GM06990 (cell line): ENCODE results near the gene HAUS8.

Experiments used
- DNase-seq: peaks from one replicate; pipeline ENCODE4 v3.0.0-alpha.2; 2011; ENCODE audit not compliant: insufficient read length; ENCODE audit errors: extremely low read depth
- H3K27me3 ChIP-seq: replicated peaks from 2 replicates; pipeline ENCODE4 v1.6.0; 2011; ENCODE audit warnings: low read length; ENCODE audit not compliant: control insufficient read depth, insufficient read depth
- H3K36me3 ChIP-seq: 2 replicates; pipeline ENCODE4 v1.5.1; 2011; ENCODE audit warnings: low read length; ENCODE audit not compliant: control insufficient read depth, insufficient read depth
- H3K4me3 ChIP-seq: replicated peaks from 2 replicates; pipeline ENCODE4 v1.5.1; 2011; ENCODE audit warnings: low read depth, mild to moderate bottlenecking, control low read depth, low read length
- TF ChIP-seq, protein P1 (sequence below): IDR thresholded peaks from 2 replicates; pipeline ENCODE4 v1.5.1; 2011; ENCODE audit warnings: low read length, control low read depth, mild to moderate bottlenecking, inconsistent platforms; ENCODE audit not compliant: insufficient read depth, poor library complexity, severe bottlenecking

Gene HAUS8

DNA sequence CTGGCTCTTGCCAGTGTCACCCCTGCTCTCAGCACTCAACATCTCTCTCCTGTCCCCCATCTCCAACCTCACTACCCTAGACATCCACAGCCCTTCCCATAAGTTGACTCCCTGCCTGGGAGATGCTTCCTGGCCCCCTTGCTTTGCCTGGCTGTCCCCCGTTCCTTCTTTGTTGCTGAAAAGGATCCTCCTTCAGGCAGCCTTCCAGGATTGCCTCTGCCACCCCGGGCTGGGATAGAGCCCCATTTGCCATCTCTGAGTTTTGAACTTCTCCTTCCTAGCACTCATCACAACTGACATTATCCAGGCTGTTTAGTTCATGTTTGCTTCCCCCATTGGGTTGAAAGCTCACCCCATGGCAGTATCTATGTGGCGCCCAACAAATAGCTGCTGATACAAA lies 68.7 kb downstream of the HAUS8 start:
- no peak for DNase-seq
- H3K36me3 ChIP-seq, result no peaks in the 10 kb centered on the region
- no peaks in the 10 kb centered on the region for H3K27me3 ChIP-seq
- no peak overlapping the region for H3K4me3 ChIP-seq
- TF ChIP-seq, protein P1, sequence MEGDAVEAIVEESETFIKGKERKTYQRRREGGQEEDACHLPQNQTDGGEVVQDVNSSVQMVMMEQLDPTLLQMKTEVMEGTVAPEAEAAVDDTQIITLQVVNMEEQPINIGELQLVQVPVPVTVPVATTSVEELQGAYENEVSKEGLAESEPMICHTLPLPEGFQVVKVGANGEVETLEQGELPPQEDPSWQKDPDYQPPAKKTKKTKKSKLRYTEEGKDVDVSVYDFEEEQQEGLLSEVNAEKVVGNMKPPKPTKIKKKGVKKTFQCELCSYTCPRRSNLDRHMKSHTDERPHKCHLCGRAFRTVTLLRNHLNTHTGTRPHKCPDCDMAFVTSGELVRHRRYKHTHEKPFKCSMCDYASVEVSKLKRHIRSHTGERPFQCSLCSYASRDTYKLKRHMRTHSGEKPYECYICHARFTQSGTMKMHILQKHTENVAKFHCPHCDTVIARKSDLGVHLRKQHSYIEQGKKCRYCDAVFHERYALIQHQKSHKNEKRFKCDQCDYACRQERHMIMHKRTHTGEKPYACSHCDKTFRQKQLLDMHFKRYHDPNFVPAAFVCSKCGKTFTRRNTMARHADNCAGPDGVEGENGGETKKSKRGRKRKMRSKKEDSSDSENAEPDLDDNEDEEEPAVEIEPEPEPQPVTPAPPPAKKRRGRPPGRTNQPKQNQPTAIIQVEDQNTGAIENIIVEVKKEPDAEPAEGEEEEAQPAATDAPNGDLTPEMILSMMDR, result no peak

DNA sequence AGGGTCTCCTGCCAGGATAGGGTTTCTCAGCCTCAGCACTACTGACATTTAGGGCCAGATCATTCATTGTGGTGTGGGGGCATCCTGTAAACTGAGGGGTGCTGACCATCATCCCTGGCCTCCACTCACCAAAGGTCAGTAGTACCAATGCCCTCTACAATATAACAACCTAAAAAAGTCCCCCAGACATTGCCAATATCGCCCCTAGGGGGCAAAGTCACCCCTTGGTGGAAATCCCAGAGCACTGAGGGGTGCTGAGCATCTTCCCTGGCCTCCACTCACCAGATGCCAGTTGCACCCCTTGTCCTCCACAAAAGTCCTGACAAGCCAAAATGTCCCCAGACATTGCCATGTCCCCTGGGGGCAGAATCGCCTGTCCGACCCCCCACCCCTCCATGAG lies 70.3 kb downstream of the HAUS8 start:
- TF ChIP-seq, protein P1, result peak; percentile 19
- no peak for DNase-seq

DNA sequence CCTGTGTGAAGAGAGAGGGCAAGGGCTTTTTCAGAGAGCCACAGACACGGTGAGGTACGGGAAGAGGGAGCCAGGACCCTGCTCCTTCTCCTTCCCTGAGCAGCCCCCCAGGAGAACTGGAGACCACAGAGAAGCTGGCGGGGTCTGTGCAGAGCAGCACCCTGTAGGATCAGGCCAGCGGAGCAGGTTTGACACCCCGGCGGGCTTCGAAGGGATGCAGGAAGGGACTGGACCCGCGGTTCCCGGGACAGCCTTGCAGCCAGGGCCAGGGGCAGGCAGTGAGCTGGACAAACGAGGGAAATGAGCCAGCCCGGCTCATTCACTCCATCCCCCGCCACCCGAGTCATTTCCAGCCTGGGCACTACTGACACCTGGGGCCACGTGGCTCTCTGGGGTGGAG lies 70.9 kb downstream of the HAUS8 start:
- DNase-seq, result no peak
- no peaks in the 10 kb centered on the region for H3K27me3 ChIP-seq
- H3K36me3 ChIP-seq, result no peaks in the 10 kb centered on the region
- TF ChIP-seq, protein P1, result no peak
- no peak overlapping the region for H3K4me3 ChIP-seq

More for the DNA sequence above, 70.3 kb downstream of the HAUS8 start:
- Histone ChIP-seq H3K4me3 (no peak overlapping the region), H3K27me3 (no peaks in the 10 kb centered on the region), H3K36me3 (no peaks in the 10 kb centered on the region)

DNA sequence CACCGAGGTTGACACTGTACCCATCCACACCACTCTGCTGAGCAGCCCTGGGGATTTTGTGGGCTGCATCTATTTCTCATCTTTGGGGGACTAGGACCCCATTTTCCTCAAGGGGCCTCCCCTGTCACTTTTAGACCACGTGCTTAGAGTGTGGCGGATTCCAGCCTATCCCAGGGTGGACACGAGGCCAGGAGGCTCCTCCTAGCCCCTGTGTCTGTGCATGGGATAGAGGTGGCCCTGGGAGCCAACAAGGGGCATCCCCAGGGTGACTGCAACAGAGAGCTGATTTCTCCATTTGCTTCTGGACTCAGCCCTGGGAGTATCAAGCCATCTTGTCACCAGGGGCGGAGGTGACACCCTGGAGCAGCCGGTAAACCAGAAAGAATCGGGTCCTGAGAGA lies 72.8 kb downstream of the HAUS8 start:
- Histone ChIP-seq H3K36me3 (no peaks in the 10 kb centered on the region), H3K4me3 (no peak overlapping the region), H3K27me3 (no peaks in the 10 kb centered on the region)
- TF ChIP-seq, protein P1, result no peak
- DNase-seq, result no peak

DNA sequence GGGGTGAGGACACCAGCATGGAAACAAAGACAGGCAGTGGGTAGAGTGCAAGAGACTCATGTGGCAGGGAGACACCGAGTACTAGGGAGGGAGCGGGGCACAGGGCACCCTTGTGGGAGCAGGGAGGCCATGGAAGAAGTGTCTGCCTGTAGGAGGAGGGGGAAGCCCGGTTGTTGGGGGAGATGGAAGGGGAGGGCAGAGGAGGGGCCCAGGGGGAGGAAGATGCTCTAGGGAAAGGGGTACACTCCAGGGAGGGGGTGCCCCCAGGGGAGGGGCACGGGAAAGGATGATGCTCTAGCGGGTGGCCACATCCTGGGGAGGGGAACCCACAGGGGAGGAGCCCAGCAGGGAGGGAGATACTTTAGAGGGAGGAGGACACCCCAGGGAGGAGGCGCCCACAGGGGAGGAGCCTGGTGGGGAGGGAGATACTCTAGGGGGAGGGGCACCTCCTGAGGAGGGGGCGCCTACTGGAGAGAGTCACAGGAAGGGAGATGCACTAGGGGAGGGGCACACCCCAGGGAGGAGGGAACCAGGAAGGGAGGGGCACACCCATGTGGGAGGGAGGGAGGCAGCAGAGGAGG lies 73.6 kb downstream of the HAUS8 start:
- H3K4me3 ChIP-seq, result no peak overlapping the region
- H3K27me3 ChIP-seq, result no peaks in the 10 kb centered on the region
- no peak for DNase-seq
- no peaks in the 10 kb centered on the region for H3K36me3 ChIP-seq
- TF ChIP-seq, protein P1, result no peak
